Sigmoid colon (tissue), 7 donors: Measurements from ENCODE around the gene TEX261. TPM values are rescaled to one million over a fixed set of nuclear protein-coding genes. Genes with fewer than 3 reads are reported as not detected.

Source experiments
- DNase-seq: peaks from one replicate; pipeline ENCODE4 v3.0.0-alpha.2; 2019
- H3K27ac ChIP-seq, 4 donors: fragments of 200-600 bp; sonication (generic); one replicate each; pipeline ENCODE4 v1.5.1; 2016 to 2019; ENCODE audit warnings: mild to moderate bottlenecking in 1 of 4
- H3K27me3 ChIP-seq, 3 donors: fragments of 200-600 bp; sonication (generic); one replicate each; pipeline ENCODE4 v1.5.1; 2019; ENCODE audit warnings: mild to moderate bottlenecking in 1 of 3
- H3K36me3 ChIP-seq, 4 donors: fragments of 200-600 bp; sonication (generic); one replicate each; pipeline ENCODE4 v1.5.1; 2016 to 2019
- H3K4me1 ChIP-seq, 4 donors: fragments of 200-600 bp; sonication (generic); one replicate each; pipeline ENCODE4 v1.5.1; 2017 to 2019
- H3K4me3 ChIP-seq, 4 donors: fragments of 200-600 bp; sonication (generic); one replicate each; pipeline ENCODE4 v1.5.1; 2017 to 2019; ENCODE audit warnings: mild to moderate bottlenecking in 2 of 4, moderate library complexity in 1 of 4
- H3K9me3 ChIP-seq, 4 donors: fragments of 200-600 bp in 3 of 4; sonication (generic) in 3 of 4; one replicate each; pipeline versions ENCODE4 v1.5.1 to v1.6.1; 2013 to 2019
- CTCF ChIP-seq, 4 experiments: fragments of 450-650 bp in 3 of 4; fragments of 200-600 bp in 1 of 4; IDR thresholded peaks; one replicate each; pipeline ENCODE4 v1.5.1; 2016 to 2019; ENCODE audit warnings: antibody characterized with exemption in 4 of 4, mild to moderate bottlenecking in 3 of 4, moderate library complexity in 2 of 4
- EP300 ChIP-seq, 4 donors: sonication (generic); formaldehyde crosslinking; IDR thresholded peaks; one replicate each; pipeline ENCODE4 v1.6.1; 2017; ENCODE audit warnings: antibody characterized with exemption in 4 of 4
- POLR2A ChIP-seq, 2 donors: fragments of 450-650 bp; IDR thresholded peaks; one replicate each; pipeline ENCODE4 v1.6.1; 2016; ENCODE audit warnings: antibody characterized with exemption in 2 of 2, mild to moderate bottlenecking in 2 of 2, moderate library complexity in 2 of 2
- POLR2AphosphoS5 ChIP-seq, 4 donors: sonication (generic); formaldehyde crosslinking; IDR thresholded peaks; one replicate each; pipeline ENCODE4 v1.6.1; 2017; ENCODE audit warnings: antibody characterized with exemption in 4 of 4
- WGBS, 2 donors: extraction: QIAGEN DNeasy Blood & Tissue Kit; methylation state at CpG; one replicate each; pipeline ENCODE4 v1.1.7; 2013; 5-methylcytosine and 5-hydroxymethylcytosine counted together
- intact Hi-C: fragments of 100-400 bp; cut with DNase I; formaldehyde crosslinking; loops from one replicate; pipeline ENCODE4 v1.15.1; 2023
- polyA plus RNA-seq, 3 donors: library from polyadenylated mRNA; stranded (reverse); fragments of 200-250 nt; gene quantifications; one replicate each; pipeline ENCODE4 v1.2.3, GENCODE V29; 2013
- total RNA-seq, 4 donors: library from RNA; depleted of rRNA; stranded (reverse); fragments of >200 nt; gene quantifications; one replicate each; pipeline ENCODE4 v1.1.0, GENCODE V29; 2016
- donor health status: healthy with polysubstance abuse.
- donor health status: Bipolar disorder and iron deficiency.
- donor health status: healthy.

Gene TEX261
- total and polyA plus RNA-seq, 7 donors = 12.0 to 47.6 (median 21.3) TPM

- 80 to 85% methylated on average over 10 of the region's 10 CpGs for WGBS, 2 donors
- DNase-seq = no peak
- H3K4me1 ChIP-seq = peaks cover 0 to 7% (median 0%) of the 10 kb centered on the region in 4 donors
- no peaks in the 10 kb centered on the region for H3K9me3 ChIP-seq
- TF ChIP-seq POLR2AphosphoS5 (IDR thresholded peaks at IDR 0.05) (no peak), CTCF (IDR thresholded peaks at IDR 0.05) (no peak), EP300 (IDR thresholded peaks at IDR 0.05) (no peak), POLR2A (IDR thresholded peaks at IDR 0.05) (no peak)
- intact Hi-C loops = no loop called here
- H3K27me3 ChIP-seq = peaks cover 0 to 3% (median 0%) of the 10 kb centered on the region in 3 donors
- no peaks in the 10 kb centered on the region for H3K36me3 ChIP-seq
- H3K4me3 ChIP-seq = no peak overlapping the region
- no peak overlapping the region for H3K27ac ChIP-seq
These were observed 10.9 kb upstream of the TEX261 start for GRCh38 chr2:71005271-71006202.

- Histone ChIP-seq H3K27me3 (peaks cover 0 to 3% (median 0%) of the 10 kb centered on the region in 3 donors), H3K9me3 (no peaks in the 10 kb centered on the region), H3K4me1 (peaks cover 0 to 7% (median 0%) of the 10 kb centered on the region in 4 donors), H3K27ac (no peak overlapping the region), H3K4me3 (no peak overlapping the region), H3K36me3 (no peaks in the 10 kb centered on the region)
- TF ChIP-seq POLR2AphosphoS5 (IDR thresholded peaks at IDR 0.05) (no peak), POLR2A (IDR thresholded peaks at IDR 0.05) (no peak), EP300 (IDR thresholded peaks at IDR 0.05) (no peak), CTCF (IDR thresholded peaks at IDR 0.05) (no peak)
- intact Hi-C loops = loop anchor here (5.0 kb wide), 1 partner anchor 38 kb away; no protein-coding TSS in a partner anchor
- no peak for DNase-seq
- 86 to 87% methylated on average over 6 of the region's 6 CpGs for WGBS, 2 donors
These were observed 10.2 kb upstream of the TEX261 start for GRCh38 chr2:71004857-71005256.

- Histone ChIP-seq H3K9me3 (no peaks in the 10 kb centered on the region), H3K4me1 (peaks cover 0 to 7% (median 0%) of the 10 kb centered on the region in 4 donors), H3K4me3 (no peak overlapping the region), H3K27me3 (peaks cover 0 to 3% (median 0%) of the 10 kb centered on the region in 3 donors), H3K27ac (no peak overlapping the region), H3K36me3 (no peaks in the 10 kb centered on the region)
- TF ChIP-seq EP300 (IDR thresholded peaks at IDR 0.05) (no peak), CTCF (IDR thresholded peaks at IDR 0.05) (no peak), POLR2A (IDR thresholded peaks at IDR 0.05) (no peak), POLR2AphosphoS5 (IDR thresholded peaks at IDR 0.05) (no peak)
- DNase-seq = peak; percentile 48
- 83 to 89% methylated on average over 11 of the region's 11 CpGs for WGBS, 2 donors
- intact Hi-C loops = loop anchor here (5.0 kb wide), 1 partner anchor 37 kb away; no protein-coding TSS in a partner anchor
These were observed 9.5 kb upstream of the TEX261 start for GRCh38 chr2:71003966-71004755.

GRCh38 chr2:71003396-71003795 lies 8.7 kb upstream of the TEX261 start:
- Histone ChIP-seq H3K27me3 (peaks cover 0 to under 1% (median 0%) of the 10 kb centered on the region in 3 donors), H3K27ac (no peak overlapping the region), H3K4me3 (no peak overlapping the region), H3K36me3 (no peaks in the 10 kb centered on the region), H3K9me3 (no peaks in the 10 kb centered on the region), H3K4me1 (peaks cover 0 to 7% (median 0%) of the 10 kb centered on the region in 4 donors)
- intact Hi-C loops = loop anchor here (5.0 kb wide), 1 partner anchor 36 kb away; no protein-coding TSS in a partner anchor
- no peak for DNase-seq
- 87 to 89% methylated on average over 6 of the region's 6 CpGs for WGBS, 2 donors
- TF ChIP-seq POLR2AphosphoS5 (IDR thresholded peaks at IDR 0.05) = no peak
- TF ChIP-seq EP300 (IDR thresholded peaks at IDR 0.05) = no peak
- no peak for TF ChIP-seq CTCF (IDR thresholded peaks at IDR 0.05)
- no peak for TF ChIP-seq POLR2A (IDR thresholded peaks at IDR 0.05)
